H1 (cell line): ENCODE results near the gene PRDM10. TPM values are rescaled to one million over a fixed set of nuclear protein-coding genes. Genes with fewer than 3 reads are reported as not detected.
A peak's percentile ranks its signal among the peaks of the same experiment; 100 is the strongest.

ENCODE experiments used
- BRCA1 ChIP-seq: IDR thresholded peaks from 2 replicates; pipeline ENCODE4 v1.6.1; 2012; ENCODE audit warnings: low read depth, low read length, improper control_type of control experiment
- CBX8 ChIP-seq: fragments of 300-800, 300-1000 bp; sonication (generic); IDR thresholded peaks from 2 replicates; pipeline ENCODE4 v1.7.1; 2016; ENCODE audit warnings: low read depth, low read length, borderline replicate concordance
- CEBPB ChIP-seq: IDR thresholded peaks from 2 replicates; pipeline ENCODE4 v1.6.1; 2012; ENCODE audit warnings: low read depth, low read length
- GABPA ChIP-seq: IDR thresholded peaks from 2 replicates; pipeline ENCODE4 v1.6.1; 2011; ENCODE audit warnings: mild to moderate bottlenecking, low read length, moderate library complexity, borderline replicate concordance; ENCODE audit not compliant: insufficient read depth
- KDM4A ChIP-seq: IDR thresholded peaks from one replicate; pipeline ENCODE4 v1.7.1; 2012; ENCODE audit warnings: low read depth, mild to moderate bottlenecking, moderate library complexity, low read length, inconsistent platforms; ENCODE audit not compliant: severe bottlenecking
- MAFK ChIP-seq: IDR thresholded peaks from 2 replicates; pipeline ENCODE4 v1.6.1; 2012; ENCODE audit warnings: low read depth, mild to moderate bottlenecking, improper control_type of control experiment, low read length
- NANOG ChIP-seq: IDR thresholded peaks from 2 replicates; pipeline ENCODE4 v1.6.1; 2011; ENCODE audit warnings: low read length, low read depth, mild to moderate bottlenecking, inconsistent platforms; ENCODE audit not compliant: insufficient read depth, poor library complexity, severe bottlenecking
- NRF1 ChIP-seq: IDR thresholded peaks from 2 replicates; pipeline ENCODE4 v1.6.1; 2011; ENCODE audit warnings: mild to moderate bottlenecking, low read depth, low read length, improper control_type of control experiment
- POLR2A ChIP-seq, 2 experiments: IDR thresholded peaks; 1 replicate in 1 of 2; 2 replicates in 1 of 2; pipeline ENCODE4 v1.6.1; 2011; ENCODE audit warnings: low read depth in 2 of 2, low read length in 2 of 2, mild to moderate bottlenecking in 2 of 2; ENCODE audit errors: control extremely low read depth in 1 of 2
- RNF2 ChIP-seq: fragments of 200-900, 300-1000 bp; sonication (generic); IDR thresholded peaks from 2 replicates; pipeline ENCODE4 v1.7.1; 2016; ENCODE audit warnings: borderline replicate concordance, low read depth, mild to moderate bottlenecking, antibody characterized with exemption, low read length; ENCODE audit not compliant: poor library complexity, severe bottlenecking; ENCODE audit errors: missing control alignments
- SIN3A ChIP-seq, 2 experiments: IDR thresholded peaks in 1 of 2; conservative IDR thresholded peaks in 1 of 2; 2 replicates each; pipeline ENCODE4 v1.6.1; 2011 to 2012; ENCODE audit warnings: low read length in 2 of 2, improper control_type of control experiment in 1 of 2, low read depth in 1 of 2, mild to moderate bottlenecking in 1 of 2
- SP1 ChIP-seq: IDR thresholded peaks from 2 replicates; pipeline ENCODE4 v1.6.1; 2011; ENCODE audit warnings: low read depth, low read length
- SP4 ChIP-seq: IDR thresholded peaks from 2 replicates; pipeline ENCODE4 v1.6.1; 2012; ENCODE audit warnings: low read length, inconsistent platforms
- YY1 ChIP-seq: IDR thresholded peaks from 2 replicates; pipeline ENCODE4 v1.6.1; 2011; ENCODE audit warnings: low read depth, mild to moderate bottlenecking, low read length
- polyA plus RNA-seq, 7 experiments: library from polyadenylated mRNA; depleted of rRNA in 3 of 7; stranded (reverse) in 5 of 7; unstranded in 2 of 7; fragments of >200 nt in 5 of 7; fragments of 200-250 nt in 2 of 7; gene quantifications; 1 replicate in 5 of 7; 2 replicates in 1 of 7; 4 replicates in 1 of 7; pipeline versions ENCODE4 v1.2.1 to v1.2.3, GENCODE V29; 2011 to 2013; ENCODE audit warnings: missing spikeins in 2 of 7, mixed read lengths in 2 of 7
- total RNA-seq: library from RNA; stranded (reverse); fragmentation: NEBNext Ultra II Directional; extraction: Animal tissue kit (Norgen Biotek cat#: 25700); gene quantifications from 2 replicates; pipeline ENCODE4 v1.2.1, GENCODE V29; 2021
- TF ChIP-seq, protein P1 (sequence below), 3 experiments: IDR thresholded peaks; 1 replicate in 2 of 3; 2 replicates in 1 of 3; pipeline versions ENCODE4 v1.5.1 to v1.6.1; 2011; ENCODE audit warnings: low read length in 3 of 3, mild to moderate bottlenecking in 3 of 3, inconsistent platforms in 2 of 3, low read depth in 1 of 3, moderate library complexity in 1 of 3; ENCODE audit not compliant: insufficient read depth in 1 of 3; ENCODE audit errors: control extremely low read depth in 1 of 3
- TF ChIP-seq, protein P2 (sequence below): IDR thresholded peaks from 2 replicates; pipeline ENCODE4 v1.6.1; 2011; ENCODE audit warnings: low read length, improper control_type of control experiment
- TF ChIP-seq, protein P3 (sequence below): IDR thresholded peaks from 2 replicates; pipeline ENCODE4 v1.6.1; 2012; ENCODE audit warnings: low read length, inconsistent platforms

The PRDM10 gene
- total and polyA plus RNA-seq, 2 of the 8 experiments (the other 6 are each of a cell fraction or from before 2014, with no cell fraction given): 15.5 to 19.2 TPM

DNA sequence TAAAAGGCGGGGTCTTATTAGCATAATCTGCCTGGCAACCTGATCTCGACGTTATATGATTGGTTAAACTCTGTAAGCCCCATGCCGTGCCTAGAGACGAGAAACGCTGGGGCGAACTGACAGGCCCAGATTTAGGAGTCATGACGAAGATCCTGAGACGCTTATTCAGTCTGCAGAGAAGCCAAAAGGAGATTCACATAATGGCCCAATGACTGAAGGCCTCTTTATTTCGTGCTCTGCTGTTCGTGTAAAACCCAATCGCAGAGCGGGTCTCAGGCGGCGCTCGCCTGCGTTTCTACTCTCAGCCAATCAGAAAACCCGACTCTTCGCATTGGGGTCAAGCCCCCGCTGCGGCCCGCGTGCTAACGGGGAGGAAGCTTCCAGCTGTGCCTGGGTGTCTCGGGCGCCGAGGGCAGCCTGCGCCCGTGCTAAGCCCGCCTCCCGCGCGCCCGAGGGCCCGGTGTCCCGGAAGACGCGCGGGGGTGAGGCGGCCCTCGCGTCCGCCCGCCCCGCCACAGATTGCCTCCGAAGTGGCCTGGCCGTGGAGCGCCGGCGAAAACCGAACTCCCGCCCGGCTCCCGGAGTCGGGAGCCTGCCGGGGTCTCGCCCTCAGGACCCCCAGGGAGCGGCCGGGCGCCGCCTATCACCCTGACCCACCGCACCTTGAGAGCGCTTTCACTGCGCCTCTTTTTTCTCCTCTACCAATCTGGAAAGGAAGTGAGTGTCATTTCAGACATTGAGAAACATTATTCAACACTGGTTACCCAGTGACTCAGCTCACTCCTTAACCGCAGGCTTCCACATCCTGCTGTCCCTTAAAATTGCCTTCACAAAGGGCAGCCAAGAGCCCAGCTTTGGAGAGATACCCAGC, 446 bp upstream of the PRDM10 start (continued):
- TF ChIP-seq NRF1: no peak
- TF ChIP-seq NANOG: peak; percentile 12
- peak; percentile 10 to 53; a peak in 2 of 4 replicates for TF ChIP-seq SIN3A (conservative IDR thresholded peaks at IDR 0.05 in 1 of 2, IDR thresholded peaks at IDR 0.05 in 1 of 2; ENCODE audit: low read depth in 1 of 2, low read length in 2 of 2)
- TF ChIP-seq CEBPB: no peak
- peak in 1 of 2 experiments; percentile 68; a peak in 2 of 3 replicates for TF ChIP-seq POLR2A (IDR thresholded peaks at IDR 0.05; ENCODE audit: control extremely low read depth in 1 of 2, low read depth in 2 of 2, low read length in 2 of 2)
- TF ChIP-seq, protein P1, sequence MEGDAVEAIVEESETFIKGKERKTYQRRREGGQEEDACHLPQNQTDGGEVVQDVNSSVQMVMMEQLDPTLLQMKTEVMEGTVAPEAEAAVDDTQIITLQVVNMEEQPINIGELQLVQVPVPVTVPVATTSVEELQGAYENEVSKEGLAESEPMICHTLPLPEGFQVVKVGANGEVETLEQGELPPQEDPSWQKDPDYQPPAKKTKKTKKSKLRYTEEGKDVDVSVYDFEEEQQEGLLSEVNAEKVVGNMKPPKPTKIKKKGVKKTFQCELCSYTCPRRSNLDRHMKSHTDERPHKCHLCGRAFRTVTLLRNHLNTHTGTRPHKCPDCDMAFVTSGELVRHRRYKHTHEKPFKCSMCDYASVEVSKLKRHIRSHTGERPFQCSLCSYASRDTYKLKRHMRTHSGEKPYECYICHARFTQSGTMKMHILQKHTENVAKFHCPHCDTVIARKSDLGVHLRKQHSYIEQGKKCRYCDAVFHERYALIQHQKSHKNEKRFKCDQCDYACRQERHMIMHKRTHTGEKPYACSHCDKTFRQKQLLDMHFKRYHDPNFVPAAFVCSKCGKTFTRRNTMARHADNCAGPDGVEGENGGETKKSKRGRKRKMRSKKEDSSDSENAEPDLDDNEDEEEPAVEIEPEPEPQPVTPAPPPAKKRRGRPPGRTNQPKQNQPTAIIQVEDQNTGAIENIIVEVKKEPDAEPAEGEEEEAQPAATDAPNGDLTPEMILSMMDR (IDR thresholded peaks at IDR 0.05; ENCODE audit: control extremely low read depth in 1 of 3, insufficient read depth in 1 of 3, low read depth in 1 of 3, low read length in 3 of 3): no peak
- no peak for TF ChIP-seq SP4
- TF ChIP-seq RNF2: no peak
- TF ChIP-seq GABPA: no peak
- TF ChIP-seq MAFK: 0 out of 2 replicates have a peak, but pooled peaks have one; percentile 39
- no peak for TF ChIP-seq YY1
- TF ChIP-seq BRCA1: no peak
- TF ChIP-seq, protein P2, sequence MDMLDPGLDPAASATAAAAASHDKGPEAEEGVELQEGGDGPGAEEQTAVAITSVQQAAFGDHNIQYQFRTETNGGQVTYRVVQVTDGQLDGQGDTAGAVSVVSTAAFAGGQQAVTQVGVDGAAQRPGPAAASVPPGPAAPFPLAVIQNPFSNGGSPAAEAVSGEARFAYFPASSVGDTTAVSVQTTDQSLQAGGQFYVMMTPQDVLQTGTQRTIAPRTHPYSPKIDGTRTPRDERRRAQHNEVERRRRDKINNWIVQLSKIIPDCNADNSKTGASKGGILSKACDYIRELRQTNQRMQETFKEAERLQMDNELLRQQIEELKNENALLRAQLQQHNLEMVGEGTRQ: no peak
- TF ChIP-seq, protein P3, sequence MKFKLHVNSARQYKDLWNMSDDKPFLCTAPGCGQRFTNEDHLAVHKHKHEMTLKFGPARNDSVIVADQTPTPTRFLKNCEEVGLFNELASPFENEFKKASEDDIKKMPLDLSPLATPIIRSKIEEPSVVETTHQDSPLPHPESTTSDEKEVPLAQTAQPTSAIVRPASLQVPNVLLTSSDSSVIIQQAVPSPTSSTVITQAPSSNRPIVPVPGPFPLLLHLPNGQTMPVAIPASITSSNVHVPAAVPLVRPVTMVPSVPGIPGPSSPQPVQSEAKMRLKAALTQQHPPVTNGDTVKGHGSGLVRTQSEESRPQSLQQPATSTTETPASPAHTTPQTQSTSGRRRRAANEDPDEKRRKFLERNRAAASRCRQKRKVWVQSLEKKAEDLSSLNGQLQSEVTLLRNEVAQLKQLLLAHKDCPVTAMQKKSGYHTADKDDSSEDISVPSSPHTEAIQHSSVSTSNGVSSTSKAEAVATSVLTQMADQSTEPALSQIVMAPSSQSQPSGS: no peak
- TF ChIP-seq KDM4A: peak; percentile 91
- TF ChIP-seq CBX8: no peak
- peak; percentile 90 for TF ChIP-seq SP1
